22Rv1 (cell line): ENCODE results near the gene IL1F10.

Experiments used
- ZFX ChIP-seq: fragments of 450-650 bp; IDR thresholded peaks from 2 replicates; pipeline ENCODE4 v1.6.1; 2017; ENCODE audit warnings: antibody characterized with exemption, borderline replicate concordance
- TF ChIP-seq, protein P1 (sequence below): fragments of 450-650 bp; IDR thresholded peaks from 2 replicates; pipeline ENCODE4 v1.5.1; 2017; ENCODE audit warnings: mild to moderate bottlenecking

DNA sequence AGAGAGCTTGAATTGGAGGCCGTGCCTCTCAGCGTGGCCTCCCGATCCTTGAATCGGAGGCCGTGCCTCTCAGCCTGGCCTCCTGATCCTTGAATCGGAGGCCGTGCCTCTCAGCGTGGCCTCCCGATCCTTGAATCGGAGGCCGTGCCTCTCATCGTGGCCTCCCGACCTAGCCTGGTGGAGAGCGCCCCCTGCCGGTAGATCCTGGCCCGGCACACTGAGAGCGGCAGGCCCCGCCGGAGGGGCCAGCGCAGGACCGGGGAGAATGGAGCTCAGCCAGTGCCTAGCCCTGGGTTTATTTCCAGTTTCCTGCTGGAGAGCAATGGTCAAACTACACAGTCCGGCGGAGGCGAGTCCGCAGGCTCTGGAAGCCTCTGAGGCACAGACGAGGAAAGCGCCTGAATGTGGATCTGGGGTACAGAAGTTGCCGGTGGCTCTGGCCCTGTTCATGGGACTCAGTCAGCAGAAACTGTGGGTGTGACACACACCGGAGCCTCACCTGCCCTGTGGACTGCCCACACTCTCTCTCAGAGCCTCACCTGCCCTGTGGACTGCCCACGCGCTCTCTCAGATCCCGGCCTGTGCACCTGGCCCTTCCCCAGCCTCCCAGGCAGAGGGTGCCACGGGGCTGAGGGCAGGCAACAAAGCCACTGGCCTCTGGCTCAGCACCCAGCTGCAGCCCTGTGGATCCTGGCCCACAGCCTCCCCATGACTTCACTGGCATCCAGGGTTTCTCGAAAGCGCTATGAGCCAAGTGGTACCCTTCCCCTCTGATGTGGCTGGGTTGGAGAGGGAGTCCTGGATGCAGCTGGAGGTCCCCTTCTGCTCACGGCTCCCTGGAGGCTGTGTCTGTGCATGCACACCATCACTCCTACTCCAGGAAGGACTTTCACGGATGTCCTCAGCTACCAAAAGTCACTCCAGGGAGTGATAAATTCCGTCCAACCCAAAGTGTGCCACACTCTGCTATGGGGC lies 16.6 kb upstream of the IL1F10 start:
- TF ChIP-seq, protein P1, sequence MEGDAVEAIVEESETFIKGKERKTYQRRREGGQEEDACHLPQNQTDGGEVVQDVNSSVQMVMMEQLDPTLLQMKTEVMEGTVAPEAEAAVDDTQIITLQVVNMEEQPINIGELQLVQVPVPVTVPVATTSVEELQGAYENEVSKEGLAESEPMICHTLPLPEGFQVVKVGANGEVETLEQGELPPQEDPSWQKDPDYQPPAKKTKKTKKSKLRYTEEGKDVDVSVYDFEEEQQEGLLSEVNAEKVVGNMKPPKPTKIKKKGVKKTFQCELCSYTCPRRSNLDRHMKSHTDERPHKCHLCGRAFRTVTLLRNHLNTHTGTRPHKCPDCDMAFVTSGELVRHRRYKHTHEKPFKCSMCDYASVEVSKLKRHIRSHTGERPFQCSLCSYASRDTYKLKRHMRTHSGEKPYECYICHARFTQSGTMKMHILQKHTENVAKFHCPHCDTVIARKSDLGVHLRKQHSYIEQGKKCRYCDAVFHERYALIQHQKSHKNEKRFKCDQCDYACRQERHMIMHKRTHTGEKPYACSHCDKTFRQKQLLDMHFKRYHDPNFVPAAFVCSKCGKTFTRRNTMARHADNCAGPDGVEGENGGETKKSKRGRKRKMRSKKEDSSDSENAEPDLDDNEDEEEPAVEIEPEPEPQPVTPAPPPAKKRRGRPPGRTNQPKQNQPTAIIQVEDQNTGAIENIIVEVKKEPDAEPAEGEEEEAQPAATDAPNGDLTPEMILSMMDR: peak; percentile 30
- no peak for TF ChIP-seq ZFX
